WTC11 (cell line): ENCODE measurements around the gene FOXN3. TPM values are rescaled to one million over a fixed set of nuclear protein-coding genes. Genes with fewer than 3 reads are reported as not detected.

ENCODE experiments used
- ATAC-seq: fragments of 200-7000 bp; cut with Tn5 transposase; 2 replicates; pipeline ENCODE4 v1.10.0; 2021; ENCODE audit warnings: mild to moderate bottlenecking, moderate library complexity
- CTCF ChIA-PET: fragments of 300-600 bp; sonication (Branson Sonifier 250); formaldehyde crosslinking; loops from one replicate; lab custom pipeline; 2021; ENCODE audit warnings: antibody characterized with exemption; lab: Charles Lee
- POLR2A ChIA-PET: fragments of 350-600 bp; sonication (Branson Sonifier 250); formaldehyde crosslinking; loops from one replicate; lab custom pipeline; 2021; ENCODE audit warnings: antibody characterized with exemption; lab: Charles Lee
- DNase-seq: peaks from one replicate; pipeline ENCODE4 v3.0.0; 2021; ENCODE audit warnings: low spot score
- H3K27ac Mint-ChIP-seq: 2 replicates; pipeline ENCODE4 v1.8.0; 2021; ENCODE audit warnings: mixed read lengths
- H3K27me3 Mint-ChIP-seq: 2 replicates; pipeline ENCODE4 v1.8.0; 2021; ENCODE audit warnings: low read depth, mild to moderate bottlenecking, moderate library complexity, mixed read lengths
- H3K36me3 Mint-ChIP-seq: 2 replicates; pipeline ENCODE4 v1.8.0; 2021; ENCODE audit warnings: mixed read lengths
- H3K4me1 Mint-ChIP-seq: 2 replicates; pipeline ENCODE4 v1.8.0; 2022; ENCODE audit warnings: mixed read lengths
- H3K4me3 Mint-ChIP-seq: 2 replicates; pipeline ENCODE4 v1.8.0; 2021; ENCODE audit warnings: mild to moderate bottlenecking, moderate library complexity, mixed read lengths
- H3K9me3 Mint-ChIP-seq: 2 replicates; pipeline ENCODE4 v1.8.0; 2021; ENCODE audit warnings: mixed read lengths
- ATF1 ChIP-seq: sonication (generic); formaldehyde crosslinking; IDR thresholded peaks from 2 replicates; pipeline ENCODE4 v1.8.1; 2023; ENCODE audit warnings: mild to moderate bottlenecking, moderate library complexity, missing genetic modification reagents
- CBFB ChIP-seq: sonication (generic); formaldehyde crosslinking; IDR thresholded peaks from 2 replicates; pipeline ENCODE4 v1.8.1; 2022; ENCODE audit warnings: mild to moderate bottlenecking, low read depth, missing genetic modification reagents
- HMGXB4 ChIP-seq: sonication (generic); formaldehyde crosslinking; IDR thresholded peaks from 2 replicates; pipeline ENCODE4 v1.8.1; 2023; ENCODE audit warnings: mild to moderate bottlenecking, moderate library complexity, missing genetic modification reagents
- JUN ChIP-seq: sonication (generic); formaldehyde crosslinking; IDR thresholded peaks from 2 replicates; pipeline ENCODE4 v1.8.0; 2023; ENCODE audit warnings: mild to moderate bottlenecking, missing genetic modification reagents
- MYBL2 ChIP-seq: sonication (generic); formaldehyde crosslinking; IDR thresholded peaks from 2 replicates; pipeline ENCODE4 v1.8.1; 2023; ENCODE audit warnings: mild to moderate bottlenecking, moderate library complexity, missing genetic modification reagents
- NFATC4 ChIP-seq: fragments of 250-450 bp; sonication (Bioruptor Pico); IDR thresholded peaks from 2 replicates; pipeline ENCODE4 v1.9.0; 2021; ENCODE audit warnings: mild to moderate bottlenecking
- NFYB ChIP-seq: sonication (generic); formaldehyde crosslinking; conservative IDR thresholded peaks from 2 replicates; pipeline ENCODE4 v1.8.0; 2022; ENCODE audit warnings: low read depth, missing genetic modification reagents
- NR1H2 ChIP-seq: sonication (generic); formaldehyde crosslinking; IDR thresholded peaks from 2 replicates; pipeline ENCODE4 v1.9.0; 2021; ENCODE audit warnings: mild to moderate bottlenecking, moderate library complexity, missing genetic modification reagents
- OVOL2 ChIP-seq: fragments of 250-450 bp; sonication (Bioruptor Pico); IDR thresholded peaks from 2 replicates; pipeline ENCODE4 v1.9.0; 2021; ENCODE audit warnings: mild to moderate bottlenecking, borderline replicate concordance
- SMAD4 ChIP-seq: sonication (generic); formaldehyde crosslinking; IDR thresholded peaks from 2 replicates; pipeline ENCODE4 v1.8.0; 2022; ENCODE audit warnings: mild to moderate bottlenecking, missing genetic modification reagents
- USF2 ChIP-seq: sonication (generic); formaldehyde crosslinking; IDR thresholded peaks from 2 replicates; pipeline ENCODE4 v1.8.1; 2023; ENCODE audit warnings: mild to moderate bottlenecking, missing genetic modification reagents, moderate library complexity
- ZMAT4 ChIP-seq: fragments of 250-450 bp; sonication (Bioruptor Pico); IDR thresholded peaks from 2 replicates; pipeline ENCODE4 v1.9.0; 2021; ENCODE audit warnings: mild to moderate bottlenecking
- ZNF416 ChIP-seq: fragments of 250-450 bp; sonication (Bioruptor Pico); IDR thresholded peaks from 2 replicates; pipeline ENCODE4 v1.9.0; 2021; ENCODE audit warnings: mild to moderate bottlenecking, inconsistent platforms
- ZNF671 ChIP-seq: fragments of 250-450 bp; sonication (Bioruptor Pico); IDR thresholded peaks from 2 replicates; pipeline ENCODE4 v1.8.0; 2021; ENCODE audit warnings: mild to moderate bottlenecking
- ZSCAN18 ChIP-seq: fragments of 250-450 bp; sonication (Bioruptor Pico); IDR thresholded peaks from 2 replicates; pipeline ENCODE4 v2.1.2; 2022; ENCODE audit warnings: mild to moderate bottlenecking, moderate library complexity
- total RNA-seq: library from RNA; stranded (reverse); gene quantifications from 3 replicates; pipeline ENCODE4 v1.2.3, GENCODE V29; 2021
- TF ChIP-seq, protein P1 (sequence below): fragments of 250-450 bp; sonication (Bioruptor Pico); IDR thresholded peaks from 2 replicates; pipeline ENCODE4 v1.9.0; 2021; ENCODE audit warnings: mild to moderate bottlenecking, borderline replicate concordance
- TF ChIP-seq, protein P2 (sequence below): sonication (generic); formaldehyde crosslinking; IDR thresholded peaks from 2 replicates; pipeline ENCODE4 v1.8.1; 2023; ENCODE audit warnings: mild to moderate bottlenecking, missing genetic modification reagents
- TF ChIP-seq, protein P3 (sequence below): sonication (generic); formaldehyde crosslinking; IDR thresholded peaks from 2 replicates; pipeline ENCODE4 v1.8.1; 2022; ENCODE audit warnings: missing genetic modification reagents, borderline replicate concordance
- TF ChIP-seq, protein P4 (sequence below): fragments of 250-450 bp; sonication (Bioruptor Pico); IDR thresholded peaks from 2 replicates; pipeline ENCODE4 v1.9.0; 2021; ENCODE audit warnings: moderate library complexity, mild to moderate bottlenecking, inconsistent platforms, borderline replicate concordance

The FOXN3 gene
- total RNA-seq, 1 experiment from 2014 or later, result 170 TPM

GRCh38 chr14:89314274-89314673 is 102.8 kb downstream of the FOXN3 start:
- ATAC-seq, result no peak
- CTCF ChIA-PET, result no interaction called here
- DNase-seq, result no peak
- Mint-ChIP-seq H3K36me3 (peaks cover 33% of the 10 kb centered on the region), H3K4me1 (peaks cover 67% of the 10 kb centered on the region), H3K4me3 (no peak overlapping the region), H3K27ac (peak overlapping the region; percentile 91), H3K27me3 (no peaks in the 10 kb centered on the region), H3K9me3 (peaks cover 10% of the 10 kb centered on the region)
- no peak for TF ChIP-seq MYBL2 (CRISPR knock-in tag)
- TF ChIP-seq CBFB, result no peak
- no peak for TF ChIP-seq SMAD4
- TF ChIP-seq ZNF671, result no peak
- TF ChIP-seq NR1H2 (CRISPR knock-in tag), result no peak
- TF ChIP-seq NFYB (CRISPR knock-in tag), result no peak
- TF ChIP-seq ZSCAN18 (CRISPR knock-in tag), result no peak
- no peak for TF ChIP-seq NFATC4
- TF ChIP-seq, protein P1, sequence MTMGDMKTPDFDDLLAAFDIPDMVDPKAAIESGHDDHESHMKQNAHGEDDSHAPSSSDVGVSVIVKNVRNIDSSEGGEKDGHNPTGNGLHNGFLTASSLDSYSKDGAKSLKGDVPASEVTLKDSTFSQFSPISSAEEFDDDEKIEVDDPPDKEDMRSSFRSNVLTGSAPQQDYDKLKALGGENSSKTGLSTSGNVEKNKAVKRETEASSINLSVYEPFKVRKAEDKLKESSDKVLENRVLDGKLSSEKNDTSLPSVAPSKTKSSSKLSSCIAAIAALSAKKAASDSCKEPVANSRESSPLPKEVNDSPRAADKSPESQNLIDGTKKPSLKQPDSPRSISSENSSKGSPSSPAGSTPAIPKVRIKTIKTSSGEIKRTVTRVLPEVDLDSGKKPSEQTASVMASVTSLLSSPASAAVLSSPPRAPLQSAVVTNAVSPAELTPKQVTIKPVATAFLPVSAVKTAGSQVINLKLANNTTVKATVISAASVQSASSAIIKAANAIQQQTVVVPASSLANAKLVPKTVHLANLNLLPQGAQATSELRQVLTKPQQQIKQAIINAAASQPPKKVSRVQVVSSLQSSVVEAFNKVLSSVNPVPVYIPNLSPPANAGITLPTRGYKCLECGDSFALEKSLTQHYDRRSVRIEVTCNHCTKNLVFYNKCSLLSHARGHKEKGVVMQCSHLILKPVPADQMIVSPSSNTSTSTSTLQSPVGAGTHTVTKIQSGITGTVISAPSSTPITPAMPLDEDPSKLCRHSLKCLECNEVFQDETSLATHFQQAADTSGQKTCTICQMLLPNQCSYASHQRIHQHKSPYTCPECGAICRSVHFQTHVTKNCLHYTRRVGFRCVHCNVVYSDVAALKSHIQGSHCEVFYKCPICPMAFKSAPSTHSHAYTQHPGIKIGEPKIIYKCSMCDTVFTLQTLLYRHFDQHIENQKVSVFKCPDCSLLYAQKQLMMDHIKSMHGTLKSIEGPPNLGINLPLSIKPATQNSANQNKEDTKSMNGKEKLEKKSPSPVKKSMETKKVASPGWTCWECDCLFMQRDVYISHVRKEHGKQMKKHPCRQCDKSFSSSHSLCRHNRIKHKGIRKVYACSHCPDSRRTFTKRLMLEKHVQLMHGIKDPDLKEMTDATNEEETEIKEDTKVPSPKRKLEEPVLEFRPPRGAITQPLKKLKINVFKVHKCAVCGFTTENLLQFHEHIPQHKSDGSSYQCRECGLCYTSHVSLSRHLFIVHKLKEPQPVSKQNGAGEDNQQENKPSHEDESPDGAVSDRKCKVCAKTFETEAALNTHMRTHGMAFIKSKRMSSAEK, result no peak
- TF ChIP-seq, protein P2, sequence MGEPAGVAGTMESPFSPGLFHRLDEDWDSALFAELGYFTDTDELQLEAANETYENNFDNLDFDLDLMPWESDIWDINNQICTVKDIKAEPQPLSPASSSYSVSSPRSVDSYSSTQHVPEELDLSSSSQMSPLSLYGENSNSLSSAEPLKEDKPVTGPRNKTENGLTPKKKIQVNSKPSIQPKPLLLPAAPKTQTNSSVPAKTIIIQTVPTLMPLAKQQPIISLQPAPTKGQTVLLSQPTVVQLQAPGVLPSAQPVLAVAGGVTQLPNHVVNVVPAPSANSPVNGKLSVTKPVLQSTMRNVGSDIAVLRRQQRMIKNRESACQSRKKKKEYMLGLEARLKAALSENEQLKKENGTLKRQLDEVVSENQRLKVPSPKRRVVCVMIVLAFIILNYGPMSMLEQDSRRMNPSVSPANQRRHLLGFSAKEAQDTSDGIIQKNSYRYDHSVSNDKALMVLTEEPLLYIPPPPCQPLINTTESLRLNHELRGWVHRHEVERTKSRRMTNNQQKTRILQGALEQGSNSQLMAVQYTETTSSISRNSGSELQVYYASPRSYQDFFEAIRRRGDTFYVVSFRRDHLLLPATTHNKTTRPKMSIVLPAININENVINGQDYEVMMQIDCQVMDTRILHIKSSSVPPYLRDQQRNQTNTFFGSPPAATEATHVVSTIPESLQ (CRISPR knock-in tag), result no peak
- no peak for TF ChIP-seq ZNF416 (CRISPR knock-in tag)
- no peak for TF ChIP-seq ZMAT4
- POLR2A ChIA-PET, result no interaction called here

DNA sequence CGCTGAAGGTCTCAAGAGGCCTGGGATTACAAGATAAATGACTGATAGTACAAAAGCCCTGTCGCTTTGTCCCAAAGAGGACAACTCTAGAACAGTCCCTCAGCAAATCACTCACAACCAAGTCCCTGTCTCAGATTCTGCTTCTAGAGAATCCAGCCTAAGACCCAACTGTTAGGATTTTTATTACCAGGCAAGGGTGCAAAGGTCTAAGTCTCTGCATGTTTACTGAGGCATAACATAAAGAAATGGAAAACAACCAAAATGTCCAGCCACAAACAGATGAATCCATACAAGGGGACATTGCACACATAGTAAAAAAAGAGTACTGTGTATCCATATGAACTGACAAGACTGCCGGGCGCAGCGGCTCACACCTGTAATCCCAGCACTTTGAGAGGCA is 104.1 kb downstream of the FOXN3 start:
- Mint-ChIP-seq H3K4me3 (no peak overlapping the region), H3K36me3 (peaks cover 23% of the 10 kb centered on the region), H3K27ac (peak overlapping the region; percentile 81; the same call in 1 of the 2 replicates), H3K27me3 (no peaks in the 10 kb centered on the region), H3K4me1 (peaks cover 71% of the 10 kb centered on the region), H3K9me3 (0 out of 2 replicates have a peak, but pooled peaks cover 3% of the 10 kb centered on the region)
- ChIA-PET CTCF (no interaction called here), POLR2A (no interaction called here)
- DNase-seq (no peak), ATAC-seq (no peak)
- TF ChIP-seq ZSCAN18 (CRISPR knock-in tag) (no peak), ATF1 (CRISPR knock-in tag) (no peak), ZNF416 (CRISPR knock-in tag) (no peak), JUN (CRISPR knock-in tag) (no peak), USF2 (CRISPR knock-in tag) (no peak), NFATC4 (no peak), OVOL2 (CRISPR knock-in tag) (no peak), HMGXB4 (CRISPR knock-in tag) (no peak)
- TF ChIP-seq, protein P3, sequence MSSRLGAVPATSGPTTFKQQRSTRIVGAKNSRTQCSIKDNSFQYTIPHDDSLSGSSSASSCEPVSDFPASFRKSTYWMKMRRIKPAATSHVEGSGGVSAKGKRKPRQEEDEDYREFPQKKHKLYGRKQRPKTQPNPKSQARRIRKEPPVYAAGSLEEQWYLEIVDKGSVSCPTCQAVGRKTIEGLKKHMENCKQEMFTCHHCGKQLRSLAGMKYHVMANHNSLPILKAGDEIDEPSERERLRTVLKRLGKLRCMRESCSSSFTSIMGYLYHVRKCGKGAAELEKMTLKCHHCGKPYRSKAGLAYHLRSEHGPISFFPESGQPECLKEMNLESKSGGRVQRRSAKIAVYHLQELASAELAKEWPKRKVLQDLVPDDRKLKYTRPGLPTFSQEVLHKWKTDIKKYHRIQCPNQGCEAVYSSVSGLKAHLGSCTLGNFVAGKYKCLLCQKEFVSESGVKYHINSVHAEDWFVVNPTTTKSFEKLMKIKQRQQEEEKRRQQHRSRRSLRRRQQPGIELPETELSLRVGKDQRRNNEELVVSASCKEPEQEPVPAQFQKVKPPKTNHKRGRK (CRISPR knock-in tag), result no peak
- TF ChIP-seq, protein P4, sequence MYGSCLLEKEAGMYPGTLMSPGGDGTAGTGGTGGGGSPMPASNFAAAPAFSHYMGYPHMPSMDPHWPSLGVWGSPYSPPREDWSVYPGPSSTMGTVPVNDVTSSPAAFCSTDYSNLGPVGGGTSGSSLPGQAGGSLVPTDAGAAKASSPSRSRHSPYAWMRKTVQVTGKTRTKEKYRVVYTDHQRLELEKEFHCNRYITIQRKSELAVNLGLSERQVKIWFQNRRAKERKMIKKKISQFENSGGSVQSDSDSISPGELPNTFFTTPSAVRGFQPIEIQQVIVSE (CRISPR knock-in tag), result no peak
